Endothelial cell of umbilical vein (primary cell): ENCODE results near the gene HOXA1. TPM values are rescaled to one million over a fixed set of nuclear protein-coding genes. Genes with fewer than 3 reads are reported as not detected.

ENCODE experiments used
- BruUV-seq: library from RNA; stranded (reverse); fragments of 400-500 nt; replicated peaks from 2 replicates; lab custom pipeline; 2021; lab: Mats Ljungman, UMichigan
- CTCF ChIA-PET: fragments of 300-600, 350-600 bp; sonication (Branson Sonifier 250); formaldehyde crosslinking; loops from one replicate; lab custom pipeline; 2021; ENCODE audit warnings: antibody characterized with exemption, inconsistent platforms; lab: Charles Lee
- POLR2A ChIA-PET: fragments of 300-600, 350-600 bp; sonication (Branson Sonifier 250); formaldehyde crosslinking; loops from one replicate; lab custom pipeline; 2021; ENCODE audit warnings: antibody characterized with exemption, inconsistent platforms; lab: Charles Lee
- DNase-seq: peaks from one replicate; pipeline ENCODE4 v3.0.0-alpha.2; 2011; ENCODE audit warnings: low read depth, low spot score
- FAIRE-seq: peaks from 2 replicates; lab custom pipeline; 2011; peaks lifted over from hg19 to GRCh38; lab: Jason Lieb, UNC
- H2AFZ ChIP-seq: 2 replicates; pipeline ENCODE4 v1.6.0; 2012; ENCODE audit warnings: low read depth, low read length, control low read depth, inconsistent platforms
- H3K27ac ChIP-seq: 2 replicates; pipeline ENCODE4 v1.5.1; 2011; ENCODE audit warnings: low read depth, mild to moderate bottlenecking, control low read depth, low read length, moderate library complexity; ENCODE audit not compliant: insufficient read depth
- H3K27me3 ChIP-seq, 2 experiments: 2 replicates each; pipeline versions ENCODE4 v1.6.0 to v1.6.1; 2011; ENCODE audit warnings: low read length in 2 of 2, mixed read lengths in 1 of 2; ENCODE audit not compliant: control insufficient read depth in 2 of 2, insufficient read depth in 2 of 2
- H3K36me3 ChIP-seq, 2 experiments: 2 replicates in 1 of 2; 3 replicates in 1 of 2; pipeline ENCODE4 v1.5.1; 2011; ENCODE audit warnings: low read length in 2 of 2, mild to moderate bottlenecking in 1 of 2, moderate library complexity in 1 of 2; ENCODE audit not compliant: control insufficient read depth in 2 of 2, insufficient read depth in 2 of 2; ENCODE audit errors: extremely low read depth in 1 of 2
- H3K4me1 ChIP-seq: 3 replicates; pipeline ENCODE4 v1.5.1; 2011; ENCODE audit warnings: mild to moderate bottlenecking, low read length; ENCODE audit not compliant: control insufficient read depth, insufficient read depth; ENCODE audit errors: extremely low read depth
- H3K4me2 ChIP-seq: 2 replicates; pipeline ENCODE4 v1.6.1; 2011; ENCODE audit warnings: low read length, control low read depth, mixed read lengths; ENCODE audit not compliant: insufficient read depth
- H3K4me3 ChIP-seq, 3 experiments: fragments of 200-600 bp in 1 of 3; sonication (generic), shearing (Covaris generic) in 1 of 3; replicated peaks in 1 of 3; 2 replicates each; pipeline ENCODE4 v1.5.1; 2011 to 2016; ENCODE audit warnings: control low read depth in 3 of 3, low read length in 3 of 3, mild to moderate bottlenecking in 2 of 3, inconsistent platforms in 1 of 3, low read depth in 1 of 3, moderate library complexity in 1 of 3; ENCODE audit not compliant: insufficient read depth in 1 of 3
- H3K79me2 ChIP-seq: 2 replicates; pipeline ENCODE4 v1.6.0; 2012; ENCODE audit warnings: low read length, inconsistent platforms; ENCODE audit not compliant: control insufficient read depth, insufficient read depth
- H3K9ac ChIP-seq: replicated peaks from 2 replicates; pipeline ENCODE3; 2011; ENCODE audit warnings: low read length, control low read depth; ENCODE audit not compliant: insufficient read depth; ENCODE audit errors: extremely low read depth
- H3K9me1 ChIP-seq: replicated peaks from 3 replicates; pipeline ENCODE4 v1.6.0; 2011; ENCODE audit warnings: mild to moderate bottlenecking, low read length; ENCODE audit not compliant: control insufficient read depth, insufficient read depth; ENCODE audit errors: extremely low read depth
- H3K9me3 ChIP-seq: replicated peaks from 2 replicates; pipeline ENCODE4 v1.5.1; 2012; ENCODE audit warnings: low read length, inconsistent platforms; ENCODE audit not compliant: control insufficient read depth, insufficient read depth
- H4K20me1 ChIP-seq: replicated peaks from 2 replicates; pipeline ENCODE3; 2011; ENCODE audit warnings: mild to moderate bottlenecking, low read length; ENCODE audit not compliant: control insufficient read depth, insufficient read depth; ENCODE audit errors: extremely low read depth
- CTCF ChIP-seq, 2 donors: IDR thresholded peaks; 1 replicate in 1 of 2; 2 replicates in 1 of 2; pipeline ENCODE4 v1.5.1; 2011; ENCODE audit warnings: low read length in 2 of 2, mild to moderate bottlenecking in 2 of 2, moderate library complexity in 2 of 2, control low read depth in 1 of 2, inconsistent platforms in 1 of 2, low read depth in 1 of 2; ENCODE audit not compliant: insufficient read depth in 1 of 2; ENCODE audit errors: extremely low read depth in 1 of 2
- POLR2AphosphoS5 ChIP-seq: IDR thresholded peaks from 2 replicates; pipeline ENCODE4 v1.6.1; 2012; ENCODE audit warnings: low read depth, mild to moderate bottlenecking, control low read depth, low read length, moderate library complexity; ENCODE audit not compliant: insufficient read depth
- dilution Hi-C: fragments of 300-500 bp; cut with MboI; formaldehyde crosslinking; loops from one replicate; pipeline ENCODE4 v1.15.0; 2019; ENCODE audit warnings: low sequenced_read_pairs; ENCODE audit not compliant: extremely low pct_ligation_motif_present
- intact Hi-C: fragments of 100-400 bp; cut with micrococcal nuclease; formaldehyde crosslinking; loops from one replicate; pipeline ENCODE4 v1.10.0; 2022
- polyA plus RNA-seq, 4 experiments: library from polyadenylated mRNA; depleted of rRNA in 3 of 4; stranded (reverse) in 3 of 4; unstranded in 1 of 4; fragments of >200 nt; gene quantifications; 2 replicates each; pipeline versions ENCODE4 v1.2.1 to v1.2.3, GENCODE V29; 2011 to 2012; ENCODE audit warnings: missing spikeins in 1 of 4
- total RNA-seq: library from RNA; stranded (reverse); gene quantifications from 2 replicates; pipeline ENCODE4 v1.2.3, GENCODE V29; 2021
- TF ChIP-seq, protein P1 (sequence below): IDR thresholded peaks from 2 replicates; pipeline ENCODE4 v1.6.1; 2011; ENCODE audit not compliant: insufficient read depth, insufficient read length

HOXA1 gene
- total and polyA plus RNA-seq, 2 donors (not counting 3 experiments of a cell fraction or from before 2014, with no cell fraction given) = 1.2 to 2.4 TPM

DNA sequence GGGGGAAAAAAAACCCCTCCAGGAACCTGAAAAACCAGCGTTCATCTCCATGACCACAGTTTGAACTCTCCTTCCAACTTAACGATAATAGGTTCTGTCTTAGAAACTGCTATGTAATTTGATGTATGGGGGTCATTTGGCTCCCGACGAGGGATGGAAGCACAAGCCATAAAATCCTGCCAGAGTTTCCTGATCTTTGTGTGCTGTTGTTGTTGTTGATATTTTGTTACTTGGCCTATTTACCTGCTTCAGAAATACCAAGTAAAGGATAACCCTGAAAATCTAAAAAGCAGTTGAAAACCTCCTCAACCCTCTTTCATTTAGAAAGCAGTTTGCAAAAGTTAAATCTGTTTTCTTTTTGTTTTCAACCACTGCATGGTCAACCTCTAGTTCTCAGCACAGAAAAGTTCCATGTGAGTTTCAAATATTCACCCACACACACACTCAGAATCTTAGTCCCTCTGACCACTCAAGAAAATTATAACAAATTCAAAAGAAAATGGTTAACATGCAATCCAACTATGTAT is 16.0 kb upstream of the HOXA1 start:
- H3K9me1 ChIP-seq = no peaks in the 10 kb centered on the region
- FAIRE-seq (peak; percentile 55), DNase-seq (peak; percentile 75)
- intact Hi-C loops = loop anchor here (10.0 kb wide), 1 partner anchor 957 kb away; the partner anchor contains the start of gene NFE2L3
- H3K79me2 ChIP-seq = peaks cover 76% of the 10 kb centered on the region
- peaks cover 0 to 5% of the 10 kb centered on the region in 2 experiments for H3K36me3 ChIP-seq
- peak overlapping the region in 2 of 3 experiments; percentile 3 to 84 for H3K4me3 ChIP-seq
- peak overlapping the region; percentile 96 for H3K27ac ChIP-seq
- POLR2A ChIA-PET = interaction anchor here (1.4 kb wide), 1 partner anchor 54 kb away, joined by 4 read pairs; the partner anchor contains the start of gene HOXA9
- dilution Hi-C loops = no loop called here
- peak overlapping the region; percentile 80 for H3K9ac ChIP-seq
- no peaks in the 10 kb centered on the region for H3K9me3 ChIP-seq
- CTCF ChIA-PET = interaction anchor here (0.9 to 3.7 kb wide), 4 partner anchors 8 to 742 kb away, joined by 3 to 36 read pairs (median 6); partner anchors contain the start of gene HOXA1
- peak overlapping the region; percentile 97 for H3K4me2 ChIP-seq
- H4K20me1 ChIP-seq = no peaks in the 10 kb centered on the region
- BruUV-seq = no TSS peak
- H2AFZ ChIP-seq = no peak overlapping the region
- no peaks in the 10 kb centered on the region for H3K27me3 ChIP-seq
- TF ChIP-seq, protein P1, sequence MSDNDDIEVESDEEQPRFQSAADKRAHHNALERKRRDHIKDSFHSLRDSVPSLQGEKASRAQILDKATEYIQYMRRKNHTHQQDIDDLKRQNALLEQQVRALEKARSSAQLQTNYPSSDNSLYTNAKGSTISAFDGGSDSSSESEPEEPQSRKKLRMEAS = no peak
- TF ChIP-seq CTCF (IDR thresholded peaks at IDR 0.05; ENCODE audit: extremely low read depth in 1 of 2, insufficient read depth in 1 of 2, low read depth in 1 of 2, low read length in 2 of 2) (no peak), POLR2AphosphoS5 (no peak)
- peaks cover 76% of the 10 kb centered on the region for H3K4me1 ChIP-seq
